Neural cell (in vitro differentiated cells): ENCODE results near the gene MPI. TPM values are rescaled to one million over a fixed set of nuclear protein-coding genes. Genes with fewer than 3 reads are reported as not detected.

ENCODE experiments used
- H2AFZ ChIP-seq: fragments of 200-600, 300-800 bp; sonication (generic), shearing (Covaris generic); 2 replicates; pipeline ENCODE4 v1.6.0; 2014; ENCODE audit warnings: low read depth, mild to moderate bottlenecking, antibody characterized with exemption, low read length, moderate library complexity
- H3F3A ChIP-seq: fragments of 200-600 bp; shearing (Covaris generic); 2 replicates; pipeline ENCODE4 v1.6.1; 2016; ENCODE audit warnings: mild to moderate bottlenecking, moderate library complexity, mixed read lengths, antibody characterized with exemption, low read length; ENCODE audit not compliant: insufficient read depth, poor library complexity, severe bottlenecking
- H3K27ac ChIP-seq: fragments of 200-600, 300-800 bp; sonication (generic), shearing (Covaris generic); 2 replicates; pipeline ENCODE4 v1.5.1; 2014; ENCODE audit warnings: mild to moderate bottlenecking, low read length, moderate library complexity
- H3K27me3 ChIP-seq: fragments of 300-800, 200-600 bp; sonication (generic), shearing (Covaris generic); 2 replicates; pipeline ENCODE4 v1.6.0; 2014; ENCODE audit warnings: mild to moderate bottlenecking, low read depth, low read length, moderate library complexity; ENCODE audit not compliant: insufficient read depth
- H3K36me3 ChIP-seq: fragments of 300-800, 200-600 bp; sonication (generic), shearing (Covaris generic); 2 replicates; pipeline ENCODE4 v1.5.1; 2014; ENCODE audit warnings: mild to moderate bottlenecking, antibody characterized with exemption, low read length, moderate library complexity; ENCODE audit not compliant: insufficient read depth
- H3K4me2 ChIP-seq: fragments of 300-800, 200-600 bp; sonication (generic), shearing (Covaris generic); 2 replicates; pipeline ENCODE4 v1.6.0; 2014; ENCODE audit warnings: mild to moderate bottlenecking, low read length
- H3K4me3 ChIP-seq: fragments of 300-800, 200-600 bp; sonication (generic), shearing (Covaris generic); 2 replicates; pipeline ENCODE4 v1.5.1; 2014; ENCODE audit warnings: mild to moderate bottlenecking, low read length, moderate library complexity
- H3K79me2 ChIP-seq: fragments of 200-600 bp; shearing (Covaris generic); replicated peaks from 2 replicates; pipeline ENCODE4 v1.6.0; 2014; ENCODE audit warnings: mild to moderate bottlenecking, low read length, moderate library complexity; ENCODE audit not compliant: insufficient read depth
- H3K9ac ChIP-seq: fragments of 300-800, 200-600 bp; sonication (generic), shearing (Covaris generic); 2 replicates; pipeline ENCODE4 v1.6.1; 2016; ENCODE audit warnings: mild to moderate bottlenecking, low read length, mixed read lengths
- H3K9me2 ChIP-seq: fragments of 200-600 bp; shearing (Covaris generic); 2 replicates; pipeline ENCODE4 v1.6.1; 2016; ENCODE audit warnings: mild to moderate bottlenecking, low read length, mixed read lengths; ENCODE audit not compliant: insufficient read depth
- H3K9me3 ChIP-seq: fragments of 200-600, 300-800 bp; sonication (generic), shearing (Covaris generic); 2 replicates; pipeline ENCODE4 v1.6.1; 2016; ENCODE audit warnings: mild to moderate bottlenecking, mixed run types, low read length, moderate library complexity, mixed read lengths
- H4K20me1 ChIP-seq: fragments of 200-600 bp; shearing (Covaris generic); 2 replicates; pipeline ENCODE4 v1.6.1; 2016; ENCODE audit warnings: mild to moderate bottlenecking, mixed run types; ENCODE audit not compliant: insufficient read depth
- EP300 ChIP-seq: fragments of 450-650 bp; conservative IDR thresholded peaks from 2 replicates; pipeline ENCODE4 v1.6.1; 2014; ENCODE audit warnings: antibody characterized with exemption, mild to moderate bottlenecking, moderate library complexity; ENCODE audit not compliant: poor library complexity, severe bottlenecking
- EZH2 ChIP-seq: fragments of 200-600, 300-800 bp; shearing (Covaris generic), sonication (generic); IDR thresholded peaks from 2 replicates; pipeline ENCODE4 v1.6.1; 2014; ENCODE audit warnings: antibody characterized with exemption, low read length, borderline replicate concordance, mild to moderate bottlenecking; ENCODE audit not compliant: insufficient read depth, poor library complexity, severe bottlenecking
- MXI1 ChIP-seq: fragments of 450-650 bp; conservative IDR thresholded peaks from 2 replicates; pipeline ENCODE4 v1.6.1; 2014; ENCODE audit warnings: antibody characterized with exemption, mild to moderate bottlenecking; ENCODE audit not compliant: poor library complexity, severe bottlenecking
- POLR2AphosphoS5 ChIP-seq: IDR thresholded peaks from 2 replicates; pipeline ENCODE4 v1.6.1; 2012
- RAD21 ChIP-seq: fragments of 450-650 bp; conservative IDR thresholded peaks from 2 replicates; pipeline ENCODE4 v1.6.1; 2014; ENCODE audit warnings: antibody characterized with exemption, mild to moderate bottlenecking, moderate library complexity
- TAF1 ChIP-seq: IDR thresholded peaks from 2 replicates; pipeline ENCODE4 v1.6.1; 2012; ENCODE audit warnings: low read depth
- polyA plus RNA-seq: library from polyadenylated mRNA; depleted of rRNA; stranded (reverse); fragments of >200 nt; gene quantifications from 2 replicates; pipeline ENCODE4 v1.2.3, GENCODE V29; 2014
- TF ChIP-seq, protein P1 (sequence below): IDR thresholded peaks from 2 replicates; pipeline ENCODE4 v1.6.1; 2012; ENCODE audit warnings: borderline replicate concordance
- TF ChIP-seq, protein P2 (sequence below): fragments of 450-650 bp; IDR thresholded peaks from 2 replicates; pipeline ENCODE4 v1.5.1; 2014; ENCODE audit warnings: antibody characterized with exemption, mild to moderate bottlenecking, moderate library complexity; ENCODE audit not compliant: poor library complexity, severe bottlenecking

MPI gene
- polyA plus RNA-seq, 1 donor from 2014 or later: 80.3 TPM

DNA sequence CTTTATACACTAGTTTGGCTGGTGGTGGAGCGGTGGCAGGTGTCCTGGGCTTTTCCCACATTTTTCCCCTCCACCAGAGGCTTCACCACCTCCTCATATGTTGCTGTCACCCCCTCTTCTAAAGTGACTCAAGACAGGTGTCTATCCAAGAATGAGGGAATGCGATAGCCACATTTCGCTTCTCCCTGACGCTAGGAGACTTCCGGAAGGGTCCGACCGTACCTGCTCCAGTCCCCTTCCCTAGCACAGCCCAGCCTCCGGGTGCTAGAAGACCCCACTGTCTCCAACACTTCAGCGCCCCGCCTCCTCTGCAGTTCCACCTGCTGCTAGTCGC is 17.2 kb upstream of the MPI start:
- H3K27me3 ChIP-seq: no peaks in the 10 kb centered on the region
- TF ChIP-seq, protein P1, sequence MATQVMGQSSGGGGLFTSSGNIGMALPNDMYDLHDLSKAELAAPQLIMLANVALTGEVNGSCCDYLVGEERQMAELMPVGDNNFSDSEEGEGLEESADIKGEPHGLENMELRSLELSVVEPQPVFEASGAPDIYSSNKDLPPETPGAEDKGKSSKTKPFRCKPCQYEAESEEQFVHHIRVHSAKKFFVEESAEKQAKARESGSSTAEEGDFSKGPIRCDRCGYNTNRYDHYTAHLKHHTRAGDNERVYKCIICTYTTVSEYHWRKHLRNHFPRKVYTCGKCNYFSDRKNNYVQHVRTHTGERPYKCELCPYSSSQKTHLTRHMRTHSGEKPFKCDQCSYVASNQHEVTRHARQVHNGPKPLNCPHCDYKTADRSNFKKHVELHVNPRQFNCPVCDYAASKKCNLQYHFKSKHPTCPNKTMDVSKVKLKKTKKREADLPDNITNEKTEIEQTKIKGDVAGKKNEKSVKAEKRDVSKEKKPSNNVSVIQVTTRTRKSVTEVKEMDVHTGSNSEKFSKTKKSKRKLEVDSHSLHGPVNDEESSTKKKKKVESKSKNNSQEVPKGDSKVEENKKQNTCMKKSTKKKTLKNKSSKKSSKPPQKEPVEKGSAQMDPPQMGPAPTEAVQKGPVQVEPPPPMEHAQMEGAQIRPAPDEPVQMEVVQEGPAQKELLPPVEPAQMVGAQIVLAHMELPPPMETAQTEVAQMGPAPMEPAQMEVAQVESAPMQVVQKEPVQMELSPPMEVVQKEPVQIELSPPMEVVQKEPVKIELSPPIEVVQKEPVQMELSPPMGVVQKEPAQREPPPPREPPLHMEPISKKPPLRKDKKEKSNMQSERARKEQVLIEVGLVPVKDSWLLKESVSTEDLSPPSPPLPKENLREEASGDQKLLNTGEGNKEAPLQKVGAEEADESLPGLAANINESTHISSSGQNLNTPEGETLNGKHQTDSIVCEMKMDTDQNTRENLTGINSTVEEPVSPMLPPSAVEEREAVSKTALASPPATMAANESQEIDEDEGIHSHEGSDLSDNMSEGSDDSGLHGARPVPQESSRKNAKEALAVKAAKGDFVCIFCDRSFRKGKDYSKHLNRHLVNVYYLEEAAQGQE: peak; percentile 31
- TF ChIP-seq TAF1 (no peak), EZH2 (no peak)
- TF ChIP-seq, protein P2, sequence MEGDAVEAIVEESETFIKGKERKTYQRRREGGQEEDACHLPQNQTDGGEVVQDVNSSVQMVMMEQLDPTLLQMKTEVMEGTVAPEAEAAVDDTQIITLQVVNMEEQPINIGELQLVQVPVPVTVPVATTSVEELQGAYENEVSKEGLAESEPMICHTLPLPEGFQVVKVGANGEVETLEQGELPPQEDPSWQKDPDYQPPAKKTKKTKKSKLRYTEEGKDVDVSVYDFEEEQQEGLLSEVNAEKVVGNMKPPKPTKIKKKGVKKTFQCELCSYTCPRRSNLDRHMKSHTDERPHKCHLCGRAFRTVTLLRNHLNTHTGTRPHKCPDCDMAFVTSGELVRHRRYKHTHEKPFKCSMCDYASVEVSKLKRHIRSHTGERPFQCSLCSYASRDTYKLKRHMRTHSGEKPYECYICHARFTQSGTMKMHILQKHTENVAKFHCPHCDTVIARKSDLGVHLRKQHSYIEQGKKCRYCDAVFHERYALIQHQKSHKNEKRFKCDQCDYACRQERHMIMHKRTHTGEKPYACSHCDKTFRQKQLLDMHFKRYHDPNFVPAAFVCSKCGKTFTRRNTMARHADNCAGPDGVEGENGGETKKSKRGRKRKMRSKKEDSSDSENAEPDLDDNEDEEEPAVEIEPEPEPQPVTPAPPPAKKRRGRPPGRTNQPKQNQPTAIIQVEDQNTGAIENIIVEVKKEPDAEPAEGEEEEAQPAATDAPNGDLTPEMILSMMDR: no peak
- H3K36me3 ChIP-seq: no peaks in the 10 kb centered on the region
- H2AFZ ChIP-seq: peak overlapping the region; percentile 75
- H4K20me1 ChIP-seq: no peaks in the 10 kb centered on the region
- H3K4me3 ChIP-seq: peak overlapping the region; percentile 85
- H3K9ac ChIP-seq: peak overlapping the region; percentile 91
- peaks cover 23% of the 10 kb centered on the region for H3K79me2 ChIP-seq
- no peaks in the 10 kb centered on the region for H3K9me3 ChIP-seq
- H3K4me2 ChIP-seq: peak overlapping the region; percentile 95
- no peaks in the 10 kb centered on the region for H3K9me2 ChIP-seq
- no peaks in the 10 kb centered on the region for H3F3A ChIP-seq
- H3K27ac ChIP-seq: peak overlapping the region; percentile 89

DNA sequence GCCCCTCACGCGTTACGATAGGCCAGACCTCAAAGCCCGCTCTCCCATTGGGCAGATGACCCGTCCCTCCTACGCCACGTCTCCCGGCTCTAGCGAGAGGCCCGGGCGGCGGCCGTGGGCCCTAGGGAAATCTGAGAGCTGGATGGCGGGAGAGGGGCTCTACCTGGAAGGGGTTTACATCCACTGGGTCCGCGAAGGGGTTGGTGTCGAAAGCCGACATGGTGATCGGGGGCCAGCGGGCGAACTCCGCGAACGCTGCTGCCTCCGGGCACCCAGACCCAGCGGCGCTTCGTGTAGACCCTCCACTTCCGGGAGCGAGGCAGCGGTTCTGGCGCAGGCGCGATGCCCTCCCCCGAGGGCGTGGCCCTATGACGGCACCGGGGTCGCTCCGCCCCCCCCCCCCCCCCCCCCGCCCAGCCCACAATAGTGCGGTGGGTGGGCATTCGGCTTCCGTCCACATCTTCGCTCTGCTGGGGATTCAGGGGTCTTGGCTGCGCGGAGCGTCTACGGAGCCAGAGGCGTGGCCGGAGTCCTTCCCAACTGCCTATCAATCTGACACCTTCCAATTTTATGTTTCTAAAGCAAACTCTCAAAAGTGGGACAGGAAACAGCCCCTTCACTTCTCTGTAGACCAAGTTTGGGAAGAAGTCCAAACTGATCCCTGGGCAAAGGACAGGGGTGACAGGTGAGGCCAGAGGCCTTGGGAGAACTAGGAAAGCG is 16.6 kb upstream of the MPI start, which contains the start of gene SCAMP2:
TSS of gene SCAMP2 (minus strand) at position 330 of the 720 bp plus-strand sequence. CDS start at position 220, 110 bp downstream.
- Histone ChIP-seq H2AFZ (peak within 1 kb of the TSS; percentile 75), H3K9me2 (no peaks in the 10 kb centered on the region), H3K27me3 (no peaks in the 10 kb centered on the region), H3K27ac (peak within 1 kb of the TSS; percentile 89), H3K9me3 (no peaks in the 10 kb centered on the region), H3K36me3 (no peaks in the 10 kb centered on the region), H4K20me1 (no peaks in the 10 kb centered on the region), H3F3A (no peaks in the 10 kb centered on the region), H3K79me2 (peaks cover 23% of the 10 kb centered on the region), H3K9ac (peak within 1 kb of the TSS; percentile 91), H3K4me3 (peak within 1 kb of the TSS; percentile 85), H3K4me2 (peak within 1 kb of the TSS; percentile 95)
- TF ChIP-seq RAD21: no peak
- TF ChIP-seq, protein P2: no peak
- TF ChIP-seq TAF1: peak; percentile 50
- peak; percentile 74 for TF ChIP-seq MXI1
- TF ChIP-seq, protein P1: peak; percentile 35
- TF ChIP-seq POLR2AphosphoS5: peak; percentile 86
- peak; percentile 62 for TF ChIP-seq EP300
